K562 (cell line): ENCODE data around the gene ADRB1.

ENCODE experiments used
- BDP1 ChIP-seq: IDR thresholded peaks from 3 replicates; pipeline ENCODE4 v1.6.1; 2011; ENCODE audit not compliant: insufficient read length, insufficient read depth
- CTCF ChIP-seq, 3 experiments: IDR thresholded peaks in 2 of 3; conservative IDR thresholded peaks in 1 of 3; 2 replicates each; pipeline ENCODE4 v1.5.1; 2011 to 2012; ENCODE audit warnings: low read length in 3 of 3, mild to moderate bottlenecking in 3 of 3, control low read depth in 2 of 3, improper control_type of control experiment in 1 of 3, inconsistent platforms in 1 of 3, low read depth in 1 of 3, mixed read lengths in 1 of 3, moderate library complexity in 1 of 3; ENCODE audit not compliant: insufficient read depth in 2 of 3
- HDAC2 ChIP-seq: fragments of 450-650 bp; IDR thresholded peaks from 2 replicates; pipeline ENCODE4 v1.6.1; 2016; ENCODE audit warnings: mild to moderate bottlenecking
- POLR2A ChIP-seq: fragments of 450-650 bp; conservative IDR thresholded peaks from 2 replicates; pipeline ENCODE4 v1.6.1; 2016
- RAD51 ChIP-seq: fragments of 450-650 bp; IDR thresholded peaks from 2 replicates; pipeline ENCODE4 v1.7.1; 2016; ENCODE audit warnings: low read depth, mild to moderate bottlenecking, borderline replicate concordance
- SMARCA5 ChIP-seq: fragments of 450-650 bp; IDR thresholded peaks from 2 replicates; pipeline ENCODE4 v1.6.1; 2016
- ZBTB12 ChIP-seq: fragments of 250-450 bp; sonication (Bioruptor Pico); IDR thresholded peaks from 2 replicates; pipeline ENCODE4 v1.4.0; 2020
- ZBTB17 ChIP-seq: fragments of 450-650 bp; formaldehyde crosslinking; IDR thresholded peaks from 2 replicates; pipeline ENCODE4 v1.4.0; 2020; ENCODE audit warnings: mild to moderate bottlenecking
- ZNF384 ChIP-seq: IDR thresholded peaks from 2 replicates; pipeline ENCODE4 v1.6.1; 2012; ENCODE audit warnings: low read depth, low read length, improper control_type of control experiment

- TF ChIP-seq ZBTB12 (CRISPR knock-in tag): no peak
- no peak for TF ChIP-seq ZNF384
- TF ChIP-seq CTCF (IDR thresholded peaks at IDR 0.05 in 2 of 3, conservative IDR thresholded peaks at IDR 0.05 in 1 of 3; ENCODE audit: insufficient read depth in 2 of 3, low read depth in 1 of 3, low read length in 3 of 3): no peak
- no peak for TF ChIP-seq BDP1
- no peak for TF ChIP-seq SMARCA5
- TF ChIP-seq HDAC2: no peak
- no peak for TF ChIP-seq ZBTB17
- no peak for TF ChIP-seq RAD51
- no peak for TF ChIP-seq POLR2A
Measured at GRCh38 chr10:114033566-114033965, 10.1 kb upstream of the ADRB1 start.
